GM18511 (cell line): Measurements from ENCODE around the gene SLC37A2.
A peak's percentile ranks its signal among the peaks of the same experiment; 100 is the strongest.

ENCODE experiments used
- ATAC-seq: cut with Tn5 transposase; IDR thresholded peaks from one replicate; pipeline ENCODE4 v1.9.1; 2021; ENCODE audit warnings: mild to moderate bottlenecking, moderate library complexity; ENCODE audit not compliant: unreplicated experiment

The SLC37A2 gene

GRCh38 chr11:125070699-125071254 is 7.7 kb downstream of the SLC37A2 start:
- peak; percentile 75 for ATAC-seq

GRCh38 chr11:125071435-125071834 is 8.3 kb downstream of the SLC37A2 start:
- ATAC-seq: no peak

- ATAC-seq: no peak
Observed at GRCh38 chr11:125071846-125072217, 8.7 kb downstream of the SLC37A2 start.

- peak; percentile 76 for ATAC-seq
Observed at GRCh38 chr11:125072218-125072960, 9.3 kb downstream of the SLC37A2 start.

GRCh38 chr11:125072961-125073590 is 10.0 kb downstream of the SLC37A2 start:
- no peak for ATAC-seq

- no peak for ATAC-seq
Observed at GRCh38 chr11:125073616-125074483, 10.7 kb downstream of the SLC37A2 start.

- ATAC-seq: no peak
Observed at GRCh38 chr11:125074511-125075241, 11.6 kb downstream of the SLC37A2 start.

GRCh38 chr11:125075242-125075625 is 12.1 kb downstream of the SLC37A2 start:
- no peak for ATAC-seq

- no peak for ATAC-seq
Observed at GRCh38 chr11:125075900-125076317, 12.8 kb downstream of the SLC37A2 start.

GRCh38 chr11:125076378-125076945 is 13.4 kb downstream of the SLC37A2 start:
- ATAC-seq: no peak

- no peak for ATAC-seq
Observed at GRCh38 chr11:125078016-125078415, 14.9 kb downstream of the SLC37A2 start.

- no peak for ATAC-seq
Observed at GRCh38 chr11:125078516-125079140, 15.5 kb downstream of the SLC37A2 start.

- ATAC-seq: no peak
Observed at GRCh38 chr11:125079151-125079877, 16.2 kb downstream of the SLC37A2 start.

- no peak for ATAC-seq
Observed at GRCh38 chr11:125079878-125080530, 16.9 kb downstream of the SLC37A2 start.

GRCh38 chr11:125080531-125080911 is 17.4 kb downstream of the SLC37A2 start:
- no peak for ATAC-seq

- no peak for ATAC-seq
Observed at GRCh38 chr11:125081098-125081798, 18.1 kb downstream of the SLC37A2 start.

- no peak for ATAC-seq
Observed at GRCh38 chr11:125082040-125082439, 18.9 kb downstream of the SLC37A2 start.
